Central memory CD4-positive, alpha-beta T cell (primary cell): ENCODE measurements around the gene REEP1.
"Not testable (repeated sequence)": the region's sequence is repeated elsewhere in the genome, so short reads cannot be mapped to it uniquely, and the experiment has no call there.

Experiments used
- DNase-seq: peaks from one replicate; pipeline ENCODE4 v3.0.0; 2022

Gene REEP1

GRCh38 chr2:86241611-86242010, 95.8 kb downstream of the REEP1 start:
- DNase-seq: no peak

DNA sequence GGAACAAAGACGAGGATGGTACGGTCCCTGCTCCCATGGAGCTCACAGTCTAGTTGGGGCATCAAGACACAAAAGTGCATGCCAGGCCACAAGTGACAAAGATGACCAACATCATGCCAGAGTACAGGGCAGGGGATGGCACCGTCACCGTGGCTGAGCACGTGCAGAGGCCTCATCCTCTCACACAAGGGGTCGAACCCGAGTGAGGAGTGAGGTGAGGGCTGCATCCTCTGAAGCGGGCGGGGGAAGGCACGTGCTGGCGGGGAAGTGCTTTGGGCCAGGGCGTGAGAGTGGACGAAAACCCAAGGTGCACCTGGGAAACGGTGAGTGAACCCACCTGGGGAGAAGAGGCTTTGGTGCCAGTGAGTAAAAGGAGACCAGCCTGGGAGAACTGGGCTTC, 97.2 kb downstream of the REEP1 start:
- DNase-seq: no peak

DNA sequence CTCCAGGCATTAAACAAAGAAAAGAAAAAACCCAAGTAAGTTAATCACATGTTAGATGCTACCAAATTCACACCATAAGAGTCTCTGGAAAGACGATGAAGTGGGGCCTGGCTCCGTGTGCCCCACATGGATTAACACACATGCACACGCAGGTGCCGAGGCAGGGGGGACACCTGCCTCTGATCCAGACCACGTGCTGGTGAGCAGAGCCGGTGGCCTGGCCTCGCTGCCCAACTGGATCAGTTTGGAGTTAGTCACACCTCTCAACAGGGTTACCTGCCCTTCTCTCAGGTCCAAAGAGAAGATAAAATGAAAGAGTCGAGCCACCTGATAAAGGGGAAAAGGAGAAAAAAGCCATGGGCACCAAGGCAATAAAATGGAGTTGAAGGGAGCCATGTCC, 97.7 kb downstream of the REEP1 start:
- DNase-seq: no peak

DNA sequence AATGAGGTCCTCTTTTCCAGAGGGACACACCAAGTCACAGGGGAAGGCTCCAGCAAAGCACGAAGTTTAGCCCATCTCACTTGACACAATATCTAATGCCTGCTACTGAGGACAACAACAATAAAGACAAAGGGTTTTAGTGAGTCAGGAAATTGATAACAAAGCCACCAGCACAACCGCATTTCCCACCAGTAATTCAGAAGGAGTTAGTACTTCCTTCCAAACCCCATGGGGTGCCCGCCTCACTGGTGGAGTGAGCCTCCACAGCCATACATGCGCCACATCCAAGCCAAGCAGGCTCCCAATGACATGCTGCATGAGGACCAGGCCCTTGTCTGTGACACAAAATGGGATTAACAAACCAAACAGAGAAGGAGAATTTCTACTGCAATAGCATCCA, 98.1 kb downstream of the REEP1 start:
- DNase-seq: no peak

DNA sequence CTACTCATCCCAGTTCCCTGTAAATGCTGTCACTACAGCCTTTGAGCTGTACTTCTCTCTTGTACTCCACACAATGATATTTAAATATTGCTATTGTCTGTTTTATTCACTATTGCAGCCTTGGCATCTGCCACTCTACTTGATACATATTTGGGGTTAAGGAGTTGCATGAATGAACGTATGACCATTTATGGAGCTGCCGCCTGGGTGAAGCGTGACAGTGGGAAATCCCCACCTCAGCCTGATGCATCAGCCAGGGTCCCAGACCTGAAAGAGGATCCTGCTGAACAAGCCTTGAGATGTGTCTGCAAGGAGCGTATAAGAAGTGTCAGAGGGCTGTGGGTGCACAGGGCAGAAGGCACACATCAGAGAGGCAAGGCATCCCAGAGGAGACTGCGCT, 99.1 kb downstream of the REEP1 start:
- peak; percentile 19 for DNase-seq

- no peak for DNase-seq
Measured at GRCh38 chr2:86237172-86237571, 100.3 kb downstream of the REEP1 start.

DNA sequence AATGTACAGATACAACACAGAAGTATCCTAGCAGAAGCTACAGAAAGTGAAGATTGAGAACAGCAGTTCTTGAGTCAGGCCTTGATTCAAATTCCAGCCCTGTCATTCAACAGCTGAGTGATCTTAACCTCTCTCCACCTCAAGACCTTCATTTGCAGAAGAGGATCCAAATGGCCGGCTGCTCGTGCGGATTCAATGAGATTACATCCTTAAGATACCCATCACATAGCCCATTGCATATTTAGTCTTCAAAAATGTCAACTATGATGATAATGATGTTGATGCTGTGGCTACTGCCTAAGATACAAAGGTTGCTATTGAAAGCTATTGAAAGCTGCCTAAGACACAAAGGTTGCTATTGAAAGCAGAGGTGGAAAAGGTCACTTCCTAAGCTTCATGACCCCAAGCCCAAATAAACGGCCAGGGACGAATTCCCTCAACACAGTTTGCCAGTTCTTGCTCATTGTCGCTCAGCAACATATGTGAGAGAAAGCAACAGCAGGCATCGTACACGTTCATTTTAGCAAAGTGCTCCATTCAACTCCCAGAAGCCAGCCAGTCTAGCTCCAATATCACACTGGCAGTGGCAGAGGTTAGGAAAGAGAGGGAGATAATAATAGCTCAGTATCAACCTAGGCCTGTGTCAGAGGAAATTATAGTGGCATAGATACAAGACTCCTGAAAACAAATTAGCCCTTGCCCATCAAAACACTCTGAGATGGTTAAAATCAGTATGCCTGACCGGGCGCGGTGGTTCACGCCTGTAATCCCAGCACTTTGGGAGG, 102.0 kb downstream of the REEP1 start:
- DNase-seq: no peak

GRCh38 chr2:86234563-86235131, 102.8 kb downstream of the REEP1 start:
- DNase-seq: no peak

DNA sequence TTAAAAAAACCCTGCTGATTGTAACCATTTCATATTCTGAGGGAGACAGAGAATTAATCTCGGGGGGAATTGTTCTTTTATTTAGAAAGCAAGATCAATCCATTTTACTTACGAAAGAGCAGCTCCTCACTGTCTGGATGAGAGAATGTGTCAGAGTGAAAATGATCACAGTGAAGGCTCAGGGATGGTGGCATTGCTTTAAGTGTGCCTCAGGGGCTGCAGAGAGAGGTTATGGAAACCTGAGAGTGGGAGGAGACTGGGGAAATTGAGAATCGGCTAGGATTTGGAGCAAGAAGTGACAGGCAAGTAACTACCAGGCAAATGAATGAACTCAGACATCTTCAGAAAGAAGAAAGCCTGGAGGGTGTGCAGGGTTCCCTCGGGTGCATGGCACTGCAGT, 104.0 kb downstream of the REEP1 start:
- no peak for DNase-seq

DNA sequence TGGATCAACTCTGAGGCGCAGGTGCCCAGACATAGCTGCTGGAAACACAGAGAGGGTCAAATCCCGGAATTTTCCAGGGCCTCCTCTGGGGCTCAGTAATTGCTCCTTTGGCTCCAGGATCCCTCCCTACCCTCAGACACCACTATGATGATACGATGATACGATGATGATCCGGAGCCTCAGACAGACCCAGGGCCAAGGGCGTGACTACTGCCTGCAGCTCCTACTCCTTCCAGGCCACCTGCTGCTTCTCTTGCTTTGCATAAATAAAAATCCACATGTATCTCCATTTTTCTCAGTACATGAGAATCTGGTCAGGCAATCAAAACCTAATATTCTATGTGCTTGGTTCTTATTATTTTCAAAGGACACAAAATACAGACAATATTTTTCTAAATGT, 104.5 kb downstream of the REEP1 start:
- DNase-seq: no peak

DNA sequence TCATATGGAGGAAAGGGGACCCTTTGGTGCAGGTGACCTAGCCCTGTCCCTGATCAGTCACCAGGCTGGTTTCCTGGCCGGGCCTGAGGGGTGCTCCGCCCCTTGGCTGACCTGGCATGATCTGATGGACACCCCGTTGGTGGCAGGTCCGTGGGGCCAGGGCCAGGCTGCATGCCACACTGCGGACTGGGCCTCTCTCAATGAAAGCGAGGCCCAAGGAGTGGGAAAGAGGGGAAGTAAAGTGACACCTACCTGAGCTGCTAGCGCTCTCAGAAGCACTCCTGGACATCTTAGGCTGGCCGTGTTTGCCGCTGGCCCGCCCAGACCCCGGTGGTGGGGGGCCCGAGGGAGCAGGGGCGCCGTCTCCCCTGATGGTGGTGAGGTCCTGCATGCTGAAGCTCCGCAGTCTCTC, 105.0 kb downstream of the REEP1 start:
- DNase-seq: no peak

DNA sequence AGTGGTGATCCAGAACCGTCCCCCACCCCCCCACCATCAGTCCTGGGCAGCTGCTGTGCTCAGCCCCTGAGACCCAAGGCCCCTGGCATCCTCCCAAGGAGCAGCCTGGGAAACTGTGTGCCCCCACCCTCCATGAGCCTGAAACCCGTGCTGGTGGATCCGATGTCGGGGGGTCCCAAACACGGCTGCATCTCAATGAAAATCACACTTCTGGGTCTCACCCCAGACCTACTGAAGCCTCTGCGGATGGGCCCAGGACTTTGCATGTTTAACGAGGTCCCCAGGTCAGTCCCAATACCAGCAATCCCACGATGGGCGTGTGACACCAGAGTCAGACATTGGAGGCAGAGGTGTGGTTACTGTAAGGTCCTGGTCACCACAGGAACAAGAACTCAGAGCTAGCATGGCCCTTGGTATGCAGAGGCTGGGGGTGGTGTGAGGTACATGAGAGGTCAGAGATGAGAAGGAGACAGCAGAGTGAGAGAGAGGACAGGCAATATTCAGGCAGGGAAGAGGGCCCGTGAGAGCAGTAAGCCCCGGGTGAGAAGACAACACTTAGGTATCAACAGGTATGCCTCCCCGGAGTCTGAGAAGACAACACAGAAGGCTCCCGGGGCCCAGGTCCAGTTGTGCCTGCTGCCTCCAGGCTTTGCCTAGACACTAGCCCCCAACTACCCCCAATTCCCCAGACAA, 105.6 kb downstream of the REEP1 start:
- no peak for DNase-seq

DNA sequence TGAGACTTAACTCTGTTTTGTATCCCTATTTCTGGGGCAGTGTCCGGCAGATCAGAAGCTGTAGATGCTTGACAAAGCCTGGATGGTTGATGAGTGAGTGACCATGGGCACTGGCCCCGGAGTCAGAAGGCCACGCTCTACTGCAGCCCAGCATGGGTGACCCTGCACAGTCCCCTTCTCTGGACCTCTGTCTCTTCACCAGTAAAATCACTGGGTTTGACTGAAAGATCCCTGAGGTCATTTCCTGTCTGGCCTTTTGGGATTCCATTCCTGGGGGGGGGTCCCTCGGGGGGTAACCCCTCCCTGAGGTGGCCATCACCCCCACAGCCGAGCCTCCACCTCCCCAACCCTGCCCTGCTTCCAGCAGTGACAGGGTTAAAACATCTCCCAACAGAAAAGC, 106.5 kb downstream of the REEP1 start:
- DNase-seq: no peak

DNA sequence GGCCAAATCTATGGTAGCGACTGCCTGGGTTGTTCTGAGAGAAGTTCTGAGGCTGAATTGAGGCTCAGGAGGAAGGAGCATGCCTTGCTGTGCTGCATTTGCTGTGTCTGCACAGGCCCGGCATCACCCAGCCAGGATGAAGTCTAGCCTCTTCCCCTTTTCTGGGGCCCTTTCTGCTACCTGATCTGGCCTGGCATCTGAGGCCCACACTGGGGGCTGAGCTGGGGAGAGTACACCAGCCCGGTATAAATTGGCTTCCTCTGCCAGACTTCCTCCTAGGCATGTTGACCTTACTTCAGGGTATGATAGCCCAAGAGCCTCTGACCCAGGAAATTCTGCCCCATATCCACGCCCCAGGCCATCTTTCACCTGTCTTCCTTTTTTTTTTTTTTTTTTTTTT, 108.2 kb downstream of the REEP1 start:
- no peak for DNase-seq

DNA sequence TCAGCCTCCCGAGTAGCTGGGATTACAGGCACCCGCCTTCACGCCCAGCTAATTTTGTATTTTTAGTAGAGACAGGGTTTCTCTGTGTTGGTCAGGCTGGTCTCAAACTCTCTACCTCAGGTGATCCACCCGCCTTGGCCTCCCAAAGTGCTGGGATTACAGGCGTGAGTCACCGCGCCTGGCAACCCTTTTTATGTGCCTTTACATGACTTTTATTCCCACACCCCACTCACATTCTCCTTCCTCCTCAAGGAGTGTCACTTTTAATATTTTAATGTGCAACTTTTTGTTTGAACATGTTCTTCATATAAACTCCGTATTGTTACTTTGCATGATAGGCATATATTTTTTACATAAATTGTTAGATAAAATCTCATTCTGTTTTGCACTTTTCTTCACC, 108.9 kb downstream of the REEP1 start:
- DNase-seq: not testable (repeated sequence)

GRCh38 chr2:86227685-86228084, 109.7 kb downstream of the REEP1 start:
- no peak for DNase-seq

DNA sequence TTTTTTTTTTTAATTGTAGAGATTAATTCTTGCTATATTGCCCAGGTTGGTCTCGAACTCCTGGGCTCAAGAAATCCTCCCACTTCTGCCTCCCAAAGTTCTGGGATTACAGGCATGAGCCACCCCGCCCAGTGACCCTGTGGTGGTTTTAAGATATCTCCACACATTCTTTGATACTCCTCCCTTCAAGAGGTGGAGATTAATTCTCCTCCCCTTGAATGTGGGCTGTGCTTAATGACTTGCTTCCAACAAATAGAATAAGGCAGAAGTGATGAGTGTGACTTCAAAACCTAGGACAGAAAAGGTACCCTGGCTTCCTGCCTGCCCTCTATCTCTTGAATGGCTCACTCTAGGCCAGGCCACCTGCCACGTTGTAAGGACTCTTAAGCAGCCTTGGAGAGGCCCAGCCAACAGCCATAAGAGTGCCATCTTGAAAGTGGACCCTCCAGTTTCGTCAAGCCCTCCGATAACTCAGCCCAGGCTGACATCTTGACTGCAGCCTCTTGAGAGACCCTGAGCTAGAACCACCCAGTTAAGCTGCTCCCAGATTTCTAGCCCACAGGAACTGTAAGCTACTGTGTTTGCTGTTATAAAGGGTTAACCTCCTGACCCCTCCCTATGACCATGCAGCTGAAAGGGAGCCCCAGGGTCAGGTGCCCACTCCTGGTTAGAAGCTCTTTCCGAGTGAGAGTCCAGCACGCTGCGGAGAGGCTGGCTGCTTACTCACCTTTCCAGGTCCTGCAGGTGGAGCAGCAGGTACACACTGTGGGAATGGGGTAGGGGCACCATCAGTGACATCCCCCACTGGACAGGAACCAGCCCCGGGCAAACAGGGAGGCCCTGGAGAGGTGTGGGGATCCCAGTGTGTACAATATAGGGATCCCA, 110.5 kb downstream of the REEP1 start:
- DNase-seq: no peak

- no peak for DNase-seq
Measured at GRCh38 chr2:86226070-86226469, 111.4 kb downstream of the REEP1 start.

DNA sequence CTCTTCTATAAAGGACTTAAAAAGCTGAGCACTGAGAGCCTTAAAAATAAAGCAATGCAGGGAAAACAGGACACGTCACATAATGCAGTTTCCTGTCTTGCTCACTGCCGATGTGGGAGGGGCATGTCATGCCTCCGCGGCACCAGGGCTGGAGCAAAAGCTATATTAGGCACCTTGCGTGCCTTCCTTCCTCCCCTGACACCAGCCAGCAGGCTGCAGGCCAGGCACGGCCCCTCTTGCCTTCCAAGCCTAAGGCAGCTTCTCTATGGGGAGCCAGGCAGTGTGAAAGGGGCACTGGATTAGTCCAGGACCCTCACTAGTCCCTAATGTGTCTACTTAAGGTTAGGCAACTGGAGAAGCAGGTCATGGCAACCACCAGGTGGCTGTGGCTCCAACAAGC, 111.8 kb downstream of the REEP1 start:
- peak; percentile 15 for DNase-seq

DNA sequence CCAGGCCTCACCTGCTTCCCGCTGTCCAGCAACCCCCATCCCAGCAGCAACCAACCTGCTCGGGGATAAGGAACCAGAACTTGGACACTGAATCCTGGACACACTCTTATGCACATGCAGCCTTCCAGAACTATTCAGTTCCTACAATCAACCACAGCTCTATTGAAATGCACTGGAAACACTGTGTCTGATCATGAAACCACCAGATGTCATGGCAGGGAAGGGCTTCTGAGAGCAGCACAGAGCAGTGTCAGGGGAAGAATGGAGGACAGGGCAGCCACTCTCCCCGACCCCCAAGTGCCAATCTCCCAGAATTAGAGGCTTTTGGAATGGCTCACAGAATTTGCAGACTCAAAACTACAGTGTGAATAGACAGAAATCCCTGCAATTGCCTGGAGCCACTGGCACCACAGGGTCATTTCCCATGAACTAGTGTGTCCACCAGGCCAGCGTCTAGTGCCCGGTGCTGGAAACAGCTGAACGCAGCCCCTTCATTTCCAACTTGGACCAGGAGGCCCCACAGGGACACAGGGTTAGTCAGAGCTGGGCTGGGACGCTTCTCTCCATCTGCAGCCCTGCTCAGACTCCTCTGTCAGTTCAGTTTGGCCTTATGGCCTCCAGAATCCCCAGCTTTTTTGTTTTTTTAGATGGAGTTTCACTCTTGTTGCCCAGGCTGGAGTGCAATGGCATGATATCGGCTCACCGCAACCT, 112.6 kb downstream of the REEP1 start:
- no peak for DNase-seq

GRCh38 chr2:86223927-86224560, 113.4 kb downstream of the REEP1 start:
- DNase-seq: no peak
